CD14-positive monocyte (primary cell): Measurements from ENCODE around the gene RAMP1. TPM values are rescaled to one million over a fixed set of nuclear protein-coding genes. Genes with fewer than 3 reads are reported as not detected.

Experiments used
- DNase-seq, 3 donors: peaks; one replicate each; pipeline ENCODE4 v3.0.0-alpha.2; 2011 to 2022
- H2AFZ ChIP-seq: 2 replicates; pipeline ENCODE4 v1.6.0; 2012; ENCODE audit warnings: mild to moderate bottlenecking, low read depth, low read length, inconsistent platforms; ENCODE audit not compliant: insufficient read depth, poor library complexity, severe bottlenecking
- H3K27ac ChIP-seq, 2 donors: 1 replicate in 1 of 2; 2 replicates in 1 of 2; pipeline ENCODE4 v1.5.1; 2012 to 2013; ENCODE audit warnings: low read length in 2 of 2, control low read depth in 1 of 2, inconsistent platforms in 1 of 2, low read depth in 1 of 2, mild to moderate bottlenecking in 1 of 2
- H3K27me3 ChIP-seq, 2 donors: one replicate each; pipeline versions ENCODE4 v1.6.0 to v1.6.1; 2011 to 2013; ENCODE audit warnings: low read length in 2 of 2; ENCODE audit not compliant: control insufficient read depth in 2 of 2, insufficient read depth in 2 of 2
- H3K36me3 ChIP-seq, 2 donors: replicated peaks in 1 of 2; 1 replicate in 1 of 2; 2 replicates in 1 of 2; pipeline versions ENCODE4 v1.5.1 to v1.6.1; 2012 to 2013; ENCODE audit warnings: low read length in 2 of 2, control low read depth in 1 of 2, inconsistent platforms in 1 of 2, mild to moderate bottlenecking in 1 of 2; ENCODE audit not compliant: insufficient read depth in 2 of 2, control insufficient read depth in 1 of 2
- H3K4me1 ChIP-seq, 2 donors: 1 replicate in 1 of 2; 2 replicates in 1 of 2; pipeline versions ENCODE4 v1.5.1 to v1.6.1; 2012 to 2013; ENCODE audit warnings: low read length in 2 of 2, control low read depth in 1 of 2, inconsistent platforms in 1 of 2, mild to moderate bottlenecking in 1 of 2, moderate library complexity in 1 of 2; ENCODE audit not compliant: insufficient read depth in 2 of 2, control insufficient read depth in 1 of 2
- H3K4me2 ChIP-seq: replicated peaks from 2 replicates; pipeline ENCODE3; 2012; ENCODE audit warnings: low read length, moderate library complexity, mild to moderate bottlenecking; ENCODE audit not compliant: poor library complexity, severe bottlenecking; ENCODE audit errors: extremely low read depth
- H3K4me3 ChIP-seq, 3 experiments: fragments of 200-600 bp in 1 of 3; sonication (generic) in 1 of 3; replicated peaks in 1 of 3; 1 replicate in 2 of 3; 2 replicates in 1 of 3; pipeline ENCODE4 v1.5.1; 2011 to 2013; ENCODE audit warnings: low read length in 3 of 3, mild to moderate bottlenecking in 3 of 3, control low read depth in 2 of 3, low read depth in 2 of 3, inconsistent platforms in 1 of 3, moderate library complexity in 1 of 3
- H3K79me2 ChIP-seq: 2 replicates; pipeline ENCODE4 v1.6.0; 2012; ENCODE audit warnings: mild to moderate bottlenecking, control low read depth, inconsistent platforms, low read length, moderate library complexity; ENCODE audit not compliant: insufficient read depth
- H3K9ac ChIP-seq: 2 replicates; pipeline ENCODE4 v1.6.0; 2017; ENCODE audit warnings: low read length, mild to moderate bottlenecking; ENCODE audit not compliant: insufficient read depth, poor library complexity, severe bottlenecking
- H3K9me3 ChIP-seq, 2 donors: replicated peaks in 1 of 2; 1 replicate in 1 of 2; 2 replicates in 1 of 2; pipeline versions ENCODE4 v1.5.1 to v1.6.1; 2012 to 2013; ENCODE audit warnings: low read length in 2 of 2, control low read depth in 1 of 2; ENCODE audit not compliant: control insufficient read depth in 1 of 2, insufficient read depth in 1 of 2
- H4K20me1 ChIP-seq: 2 replicates; pipeline ENCODE4 v1.6.0; 2012; ENCODE audit warnings: mild to moderate bottlenecking, low read length, control low read depth, moderate library complexity; ENCODE audit not compliant: insufficient read depth
- H3K27ac Mint-ChIP-seq, 7 donors: one replicate each; pipeline ENCODE4 v1.8.0; 2020; ENCODE audit warnings: mild to moderate bottlenecking in 7 of 7, mixed read lengths in 7 of 7, moderate library complexity in 6 of 7, inconsistent platforms in 2 of 7
- H3K27me3 Mint-ChIP-seq, 3 donors: one replicate each; pipeline ENCODE4 v1.8.0; 2021 to 2022; ENCODE audit warnings: low read depth in 3 of 3, mild to moderate bottlenecking in 3 of 3, mixed read lengths in 3 of 3, moderate library complexity in 3 of 3, inconsistent platforms in 1 of 3
- H3K36me3 Mint-ChIP-seq, 2 donors: one replicate each; pipeline ENCODE4 v1.8.0; 2020; ENCODE audit warnings: mixed read lengths in 2 of 2, inconsistent platforms in 1 of 2, mild to moderate bottlenecking in 1 of 2
- H3K4me1 Mint-ChIP-seq: one replicate; pipeline ENCODE4 v1.8.0; 2020; ENCODE audit warnings: mild to moderate bottlenecking, mixed read lengths
- H3K4me3 Mint-ChIP-seq, 2 donors: one replicate each; pipeline ENCODE4 v1.8.0; 2020; ENCODE audit warnings: mild to moderate bottlenecking in 2 of 2, mixed read lengths in 2 of 2, moderate library complexity in 1 of 2
- H3K9me3 Mint-ChIP-seq, 7 donors: one replicate each; pipeline ENCODE4 v1.8.0; 2020 to 2022; ENCODE audit warnings: mixed read lengths in 7 of 7, mild to moderate bottlenecking in 6 of 7, moderate library complexity in 6 of 7, inconsistent platforms in 2 of 7
- WGBS: methylation state at CpG from one replicate; pipeline ENCODE4 v1.1.5; 2013; ENCODE audit warnings: missing lambda C conversion rate; ENCODE audit not compliant: insufficient coverage; 5-methylcytosine and 5-hydroxymethylcytosine counted together
- intact Hi-C, 2 donors: fragments of 100-400 bp; cut with micrococcal nuclease; formaldehyde crosslinking; loops; one replicate each; pipeline versions ENCODE4 v1.15.0 to v1.15.1; 2023
- polyA plus RNA-seq, 3 donors: library from polyadenylated mRNA; depleted of rRNA in 1 of 3; unstranded in 2 of 3; stranded (reverse) in 1 of 3; fragments of 300-500 nt in 2 of 3; fragments of >200 nt in 1 of 3; fragmentation: Illumina TruSeq in 2 of 3; gene quantifications; 1 replicate in 2 of 3; 2 replicates in 1 of 3; pipeline ENCODE4 v1.2.3, GENCODE V29; 2012 to 2021
- TF ChIP-seq, protein P1 (sequence below): fragments of 200-600 bp; IDR thresholded peaks from one replicate; pipeline ENCODE4 v1.8.0; 2022; ENCODE audit warnings: antibody characterized with exemption, mild to moderate bottlenecking

The RAMP1 gene
- polyA plus RNA-seq, 3 donors: not detected

DNA sequence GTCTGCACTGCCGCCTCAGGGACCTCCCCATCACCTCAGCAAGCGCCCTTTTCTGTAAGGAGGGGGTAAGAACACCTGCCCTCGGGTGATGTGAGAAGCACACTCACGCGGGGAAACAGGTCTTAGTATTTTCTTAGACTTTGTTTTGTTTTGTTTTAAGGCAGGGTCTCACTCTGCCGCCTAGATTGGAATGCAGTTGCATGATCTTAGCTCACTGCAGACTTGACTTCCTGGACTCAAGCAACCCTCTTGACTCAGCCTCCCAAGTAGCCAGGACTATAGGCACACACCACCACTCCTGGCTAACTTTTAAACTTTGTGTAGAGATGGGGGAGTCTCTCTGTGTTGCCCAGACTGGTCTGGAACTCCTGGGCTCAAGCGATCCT lies 37.1 kb downstream of the RAMP1 start:
- Mint-ChIP-seq H3K36me3 (no peaks in the 10 kb centered on the region), H3K4me1 (peaks cover 19% of the 10 kb centered on the region), H3K27me3 (peaks cover 0 to 4% (median 4%) of the 10 kb centered on the region in 3 donors), H3K4me3 (no peak overlapping the region), H3K9me3 (peaks cover 0 to 3% (median 0%) of the 10 kb centered on the region in 7 donors), H3K27ac (no peak overlapping the region)
- H3K27me3 ChIP-seq: no peaks in the 10 kb centered on the region
- H3K4me1 ChIP-seq: peaks cover 7 to 8% of the 10 kb centered on the region in 2 donors
- H3K4me2 ChIP-seq: no peak overlapping the region
- no peak for DNase-seq
- H2AFZ ChIP-seq: no peak overlapping the region
- no peaks in the 10 kb centered on the region for H3K9me3 ChIP-seq
- no peak overlapping the region for H3K27ac ChIP-seq
- intact Hi-C loops: no loop called here
- H4K20me1 ChIP-seq: no peaks in the 10 kb centered on the region
- 100% methylated on average over 1 of the region's 7 CpGs for WGBS
- H3K4me3 ChIP-seq: no peak overlapping the region
- H3K9ac ChIP-seq: no peak overlapping the region
- H3K79me2 ChIP-seq: no peaks in the 10 kb centered on the region
- TF ChIP-seq, protein P1, sequence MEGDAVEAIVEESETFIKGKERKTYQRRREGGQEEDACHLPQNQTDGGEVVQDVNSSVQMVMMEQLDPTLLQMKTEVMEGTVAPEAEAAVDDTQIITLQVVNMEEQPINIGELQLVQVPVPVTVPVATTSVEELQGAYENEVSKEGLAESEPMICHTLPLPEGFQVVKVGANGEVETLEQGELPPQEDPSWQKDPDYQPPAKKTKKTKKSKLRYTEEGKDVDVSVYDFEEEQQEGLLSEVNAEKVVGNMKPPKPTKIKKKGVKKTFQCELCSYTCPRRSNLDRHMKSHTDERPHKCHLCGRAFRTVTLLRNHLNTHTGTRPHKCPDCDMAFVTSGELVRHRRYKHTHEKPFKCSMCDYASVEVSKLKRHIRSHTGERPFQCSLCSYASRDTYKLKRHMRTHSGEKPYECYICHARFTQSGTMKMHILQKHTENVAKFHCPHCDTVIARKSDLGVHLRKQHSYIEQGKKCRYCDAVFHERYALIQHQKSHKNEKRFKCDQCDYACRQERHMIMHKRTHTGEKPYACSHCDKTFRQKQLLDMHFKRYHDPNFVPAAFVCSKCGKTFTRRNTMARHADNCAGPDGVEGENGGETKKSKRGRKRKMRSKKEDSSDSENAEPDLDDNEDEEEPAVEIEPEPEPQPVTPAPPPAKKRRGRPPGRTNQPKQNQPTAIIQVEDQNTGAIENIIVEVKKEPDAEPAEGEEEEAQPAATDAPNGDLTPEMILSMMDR: no peak
- H3K36me3 ChIP-seq: no peaks in the 10 kb centered on the region

DNA sequence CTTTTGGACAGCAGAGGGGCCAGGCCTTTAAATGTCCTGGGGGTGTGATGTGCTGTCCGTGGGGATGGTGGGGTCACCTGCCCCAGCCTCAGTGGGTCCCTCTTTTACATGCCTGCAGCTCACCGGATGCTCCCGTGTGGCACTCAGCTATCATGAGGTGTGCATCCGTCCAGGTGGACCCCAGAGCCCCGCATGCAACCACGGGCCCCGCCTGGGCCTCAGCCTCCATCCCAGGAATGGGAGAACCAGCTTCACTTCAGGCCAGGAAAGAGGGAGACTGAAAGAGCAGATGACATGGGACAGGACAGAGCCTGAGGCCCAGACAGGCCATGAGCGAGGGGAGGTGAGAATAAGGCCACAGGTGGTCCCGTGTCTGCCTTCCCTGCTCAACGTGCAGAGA lies 37.5 kb downstream of the RAMP1 start:
- H3K9ac ChIP-seq: no peak overlapping the region
- H3K27ac ChIP-seq: no peak overlapping the region
- H3K27ac Mint-ChIP-seq: no peak overlapping the region
- no peak overlapping the region for H3K4me3 Mint-ChIP-seq
- H3K4me1 ChIP-seq: peaks cover 7 to 8% of the 10 kb centered on the region in 2 donors
- H3K36me3 Mint-ChIP-seq: no peaks in the 10 kb centered on the region
- H4K20me1 ChIP-seq: no peaks in the 10 kb centered on the region
- H3K9me3 Mint-ChIP-seq: peaks cover 0 to 4% (median 0%) of the 10 kb centered on the region in 7 donors
- TF ChIP-seq, protein P1: no peak
- H3K4me1 Mint-ChIP-seq: peaks cover 19% of the 10 kb centered on the region
- no peak overlapping the region for H3K4me3 ChIP-seq
- DNase-seq: no peak
- no peaks in the 10 kb centered on the region for H3K27me3 ChIP-seq
- intact Hi-C loops: no loop called here
- no peaks in the 10 kb centered on the region for H3K9me3 ChIP-seq
- H3K4me2 ChIP-seq: no peak overlapping the region
- H3K79me2 ChIP-seq: no peaks in the 10 kb centered on the region
- no peak overlapping the region for H2AFZ ChIP-seq
- 93% methylated on average over 10 of the region's 10 CpGs for WGBS
- peaks cover 0 to 6% (median 4%) of the 10 kb centered on the region in 3 donors for H3K27me3 Mint-ChIP-seq
- H3K36me3 ChIP-seq: no peaks in the 10 kb centered on the region
